Stomach (tissue), 9 donors: ENCODE measurements around the gene ZFHX3. TPM values are rescaled to one million over a fixed set of nuclear protein-coding genes. Genes with fewer than 3 reads are reported as not detected.

ENCODE experiments used
- DNase-seq, 2 donors: peaks; one replicate each; pipeline versions ENCODE4 v3.0.0 to v3.0.0-alpha.2; 2013 to 2019
- H3K27ac ChIP-seq, 5 donors: fragments of 200-600 bp in 4 of 5; sonication (generic) in 4 of 5; one replicate each; pipeline ENCODE4 v1.5.1; 2013 to 2019; ENCODE audit warnings: mild to moderate bottlenecking in 1 of 5, moderate library complexity in 1 of 5
- H3K27me3 ChIP-seq, 3 donors: fragments of 200-600 bp; sonication (generic); one replicate each; pipeline ENCODE4 v1.5.1; 2017 to 2019; ENCODE audit warnings: mixed run types in 1 of 3
- H3K36me3 ChIP-seq, 4 donors: fragments of 200-600 bp; sonication (generic); 1 replicate in 3 of 4; 2 replicates in 1 of 4; pipeline ENCODE4 v1.5.1; 2016 to 2019
- H3K4me1 ChIP-seq, 4 donors: fragments of 200-600 bp; sonication (generic); one replicate each; pipeline ENCODE4 v1.5.1; 2016 to 2019
- H3K4me3 ChIP-seq, 4 donors: fragments of 200-600 bp; sonication (generic) in 3 of 4; one replicate each; pipeline ENCODE4 v1.5.1; 2016 to 2019; ENCODE audit warnings: mild to moderate bottlenecking in 1 of 4
- H3K9me3 ChIP-seq, 4 donors: fragments of 200-600 bp; sonication (generic); one replicate each; pipeline ENCODE4 v1.5.1; 2016 to 2019
- EP300 ChIP-seq: sonication (generic); formaldehyde crosslinking; IDR thresholded peaks from one replicate; pipeline ENCODE4 v1.6.1; 2017; ENCODE audit warnings: antibody characterized with exemption
- POLR2A ChIP-seq, 4 donors: fragments of 450-650 bp; IDR thresholded peaks; one replicate each; pipeline ENCODE4 v1.6.1; 2016; ENCODE audit warnings: antibody characterized with exemption in 4 of 4, control low read depth in 2 of 4, mild to moderate bottlenecking in 1 of 4, moderate library complexity in 1 of 4
- POLR2AphosphoS5 ChIP-seq, 3 donors: sonication (generic); formaldehyde crosslinking; IDR thresholded peaks; one replicate each; pipeline ENCODE4 v1.6.1; 2016; ENCODE audit warnings: antibody characterized with exemption in 3 of 3
- WGBS, 5 donors: extraction: QIAGEN DNeasy Blood & Tissue Kit in 3 of 5; methylation state at CpG; one replicate each; pipeline versions ENCODE4 v1.1.5 to v1.1.7; 2013 to 2018; 5-methylcytosine and 5-hydroxymethylcytosine counted together
- intact Hi-C: fragments of 100-400 bp; cut with DNase I; formaldehyde crosslinking; loops from one replicate; pipeline ENCODE4 v1.15.1; 2023; ENCODE audit warnings: low total_unique reads
- polyA plus RNA-seq, 3 donors: library from polyadenylated mRNA; stranded (reverse); fragments of 200-250 nt; gene quantifications; one replicate each; pipeline ENCODE4 v1.2.3, GENCODE V29; 2013
- total RNA-seq, 5 donors: library from RNA; depleted of rRNA; stranded (reverse); fragments of >200 nt; gene quantifications; one replicate each; pipeline versions ENCODE4 v1.1.0 to v1.2.3, GENCODE V29; 2014 to 2016
- TF ChIP-seq, protein P1 (sequence below), 7 experiments: fragments of 450-650 bp in 4 of 7; fragments of 200-600 bp in 3 of 7; sonication (generic) in 3 of 7; IDR thresholded peaks; one replicate each; pipeline ENCODE4 v1.5.1; 2016 to 2019; ENCODE audit warnings: antibody characterized with exemption in 7 of 7, control low read depth in 2 of 7, mild to moderate bottlenecking in 1 of 7
- donor health status: healthy with polysubstance abuse.
- donor health status: Bipolar disorder and iron deficiency.
- donor health status: healthy.

Gene ZFHX3
- total and polyA plus RNA-seq, 8 donors = 1.1 to 27.5 (median 11.8) TPM

GRCh38 chr16:72975809-72976437 lies 72.0 kb downstream of the ZFHX3 start:
- Histone ChIP-seq H3K4me3 (no peak overlapping the region), H3K27ac (no peak overlapping the region), H3K4me1 (peaks cover 7 to 41% (median 24%) of the 10 kb centered on the region in 4 donors), H3K9me3 (no peaks in the 10 kb centered on the region), H3K36me3 (no peaks in the 10 kb centered on the region), H3K27me3 (no peaks in the 10 kb centered on the region)
- no peak for DNase-seq
- intact Hi-C loops = no loop called here
- TF ChIP-seq POLR2AphosphoS5 (IDR thresholded peaks at IDR 0.05) (no peak), POLR2A (IDR thresholded peaks at IDR 0.05) (no peak), EP300 (no peak)
- TF ChIP-seq, protein P1, sequence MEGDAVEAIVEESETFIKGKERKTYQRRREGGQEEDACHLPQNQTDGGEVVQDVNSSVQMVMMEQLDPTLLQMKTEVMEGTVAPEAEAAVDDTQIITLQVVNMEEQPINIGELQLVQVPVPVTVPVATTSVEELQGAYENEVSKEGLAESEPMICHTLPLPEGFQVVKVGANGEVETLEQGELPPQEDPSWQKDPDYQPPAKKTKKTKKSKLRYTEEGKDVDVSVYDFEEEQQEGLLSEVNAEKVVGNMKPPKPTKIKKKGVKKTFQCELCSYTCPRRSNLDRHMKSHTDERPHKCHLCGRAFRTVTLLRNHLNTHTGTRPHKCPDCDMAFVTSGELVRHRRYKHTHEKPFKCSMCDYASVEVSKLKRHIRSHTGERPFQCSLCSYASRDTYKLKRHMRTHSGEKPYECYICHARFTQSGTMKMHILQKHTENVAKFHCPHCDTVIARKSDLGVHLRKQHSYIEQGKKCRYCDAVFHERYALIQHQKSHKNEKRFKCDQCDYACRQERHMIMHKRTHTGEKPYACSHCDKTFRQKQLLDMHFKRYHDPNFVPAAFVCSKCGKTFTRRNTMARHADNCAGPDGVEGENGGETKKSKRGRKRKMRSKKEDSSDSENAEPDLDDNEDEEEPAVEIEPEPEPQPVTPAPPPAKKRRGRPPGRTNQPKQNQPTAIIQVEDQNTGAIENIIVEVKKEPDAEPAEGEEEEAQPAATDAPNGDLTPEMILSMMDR (IDR thresholded peaks at IDR 0.05) = no peak
- WGBS, 5 donors = 68 to 77% (median 75%) methylated on average over 5 of the region's 5 CpGs

- WGBS, 5 donors = 34 to 59% (median 42%) methylated on average over 10 to 13 of the region's 13 CpGs
- no peaks in the 10 kb centered on the region for H3K27me3 ChIP-seq
- no peaks in the 10 kb centered on the region for H3K36me3 ChIP-seq
- peaks cover 16 to 45% (median 30%) of the 10 kb centered on the region in 4 donors for H3K4me1 ChIP-seq
- no peaks in the 10 kb centered on the region for H3K9me3 ChIP-seq
- no peak overlapping the region for H3K4me3 ChIP-seq
- no peak overlapping the region for H3K27ac ChIP-seq
- intact Hi-C loops = no loop called here
- peak; percentile 60 to 65 for DNase-seq
- TF ChIP-seq POLR2AphosphoS5 (IDR thresholded peaks at IDR 0.05) (no peak), POLR2A (IDR thresholded peaks at IDR 0.05) (no peak), EP300 (no peak)
- TF ChIP-seq, protein P1 (IDR thresholded peaks at IDR 0.05) = no peak
These were observed 73.7 kb downstream of the ZFHX3 start for GRCh38 chr16:72974142-72974769.

- Histone ChIP-seq H3K27me3 (no peaks in the 10 kb centered on the region), H3K36me3 (no peaks in the 10 kb centered on the region), H3K4me3 (no peak overlapping the region), H3K27ac (no peak overlapping the region), H3K4me1 (peaks cover 17 to 51% (median 26%) of the 10 kb centered on the region in 4 donors), H3K9me3 (no peaks in the 10 kb centered on the region)
- 90 to 98% (median 95%) methylated on average over 7 of the region's 7 CpGs for WGBS, 5 donors
- no peak for TF ChIP-seq POLR2AphosphoS5 (IDR thresholded peaks at IDR 0.05)
- no peak for TF ChIP-seq EP300
- no peak for TF ChIP-seq POLR2A (IDR thresholded peaks at IDR 0.05)
- TF ChIP-seq, protein P1 (IDR thresholded peaks at IDR 0.05) = no peak
- DNase-seq = no peak
- intact Hi-C loops = no loop called here
These were observed 74.9 kb downstream of the ZFHX3 start for GRCh38 chr16:72972878-72973571.

DNA sequence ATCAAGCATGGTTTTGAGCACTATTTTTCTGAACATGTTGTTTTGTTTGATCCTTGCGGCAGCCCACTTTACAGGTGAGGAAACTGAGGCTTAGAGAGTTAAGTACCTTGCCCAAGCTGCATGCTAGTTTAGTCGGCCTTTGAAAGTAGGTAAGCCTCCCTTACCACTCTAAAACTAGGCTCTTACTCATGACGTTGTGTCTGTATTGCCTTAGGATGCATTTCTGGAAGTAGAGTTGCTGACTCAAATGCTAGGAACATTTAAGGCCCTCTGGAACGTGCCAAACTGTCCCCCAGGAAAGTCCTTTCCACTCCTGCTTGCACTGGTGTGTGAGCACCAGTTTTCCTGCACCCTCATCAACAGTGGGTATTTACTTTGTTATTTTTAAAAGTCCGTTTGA lies 76.6 kb downstream of the ZFHX3 start:
- H3K9me3 ChIP-seq = no peaks in the 10 kb centered on the region
- H3K4me1 ChIP-seq = peaks cover 15 to 50% (median 24%) of the 10 kb centered on the region in 4 donors
- WGBS, 5 donors = 83 to 93% (median 89%) methylated on average over 5 of the region's 5 CpGs
- intact Hi-C loops = no loop called here
- DNase-seq = no peak
- H3K27me3 ChIP-seq = no peaks in the 10 kb centered on the region
- H3K27ac ChIP-seq = no peak overlapping the region
- no peak overlapping the region for H3K4me3 ChIP-seq
- no peak for TF ChIP-seq EP300
- TF ChIP-seq, protein P1 (IDR thresholded peaks at IDR 0.05) = no peak
- no peak for TF ChIP-seq POLR2A (IDR thresholded peaks at IDR 0.05)
- no peak for TF ChIP-seq POLR2AphosphoS5 (IDR thresholded peaks at IDR 0.05)
- H3K36me3 ChIP-seq = no peaks in the 10 kb centered on the region
